Thoracic aorta (tissue), 2 donors: ENCODE data around the gene F12. TPM values are rescaled to one million over a fixed set of nuclear protein-coding genes. Genes with fewer than 3 reads are reported as not detected.

ENCODE experiments used
- ATAC-seq: fragments of 150-250 bp; one replicate; pipeline ENCODE4 v1.8.0; 2017; ENCODE audit warnings: low read depth; ENCODE audit not compliant: insufficient number of reproducible peaks, low FRiP score
- DNase-seq: peaks from one replicate; pipeline ENCODE4 v3.0.0-alpha.2; 2020; ENCODE audit warnings: low spot score
- H3K27ac ChIP-seq, 2 donors: fragments of 200-600 bp; sonication (generic); 1 replicate in 1 of 2; 2 replicates in 1 of 2; pipeline ENCODE4 v1.5.1; 2016; ENCODE audit warnings: mild to moderate bottlenecking in 2 of 2, moderate library complexity in 2 of 2
- H3K27me3 ChIP-seq: fragments of 200-600 bp; sonication (generic); replicated peaks from 2 replicates; pipeline ENCODE4 v1.6.0; 2016; ENCODE audit warnings: mild to moderate bottlenecking; ENCODE audit not compliant: insufficient read depth
- H3K36me3 ChIP-seq: fragments of 200-600 bp; sonication (generic); one replicate; pipeline ENCODE4 v1.5.1; 2016
- H3K4me1 ChIP-seq, 2 donors: fragments of 200-600 bp; sonication (generic); 1 replicate in 1 of 2; 2 replicates in 1 of 2; pipeline versions ENCODE4 v1.5.1 to v1.6.0; 2016; ENCODE audit warnings: low read depth in 2 of 2, mild to moderate bottlenecking in 1 of 2; ENCODE audit not compliant: control insufficient read depth in 1 of 2
- H3K4me3 ChIP-seq: fragments of 200-600 bp; sonication (generic); 2 replicates; pipeline ENCODE4 v1.5.1; 2016; ENCODE audit warnings: mild to moderate bottlenecking
- H3K9me3 ChIP-seq: fragments of 200-600 bp; sonication (generic); 2 replicates; pipeline ENCODE4 v1.5.1; 2016
- total RNA-seq, 2 donors: library from RNA; depleted of rRNA; stranded (reverse); fragments of >200 nt; gene quantifications; one replicate each; pipeline versions ENCODE4 v1.1.0 to v1.2.3, GENCODE V29; 2016
- TF ChIP-seq, protein P1 (sequence below): fragments of 200-600 bp; sonication (generic); IDR thresholded peaks from one replicate; pipeline ENCODE4 v1.5.1; 2019; ENCODE audit warnings: antibody characterized with exemption

F12 gene
- total RNA-seq, 2 donors from 2014 or later: not detected

DNA sequence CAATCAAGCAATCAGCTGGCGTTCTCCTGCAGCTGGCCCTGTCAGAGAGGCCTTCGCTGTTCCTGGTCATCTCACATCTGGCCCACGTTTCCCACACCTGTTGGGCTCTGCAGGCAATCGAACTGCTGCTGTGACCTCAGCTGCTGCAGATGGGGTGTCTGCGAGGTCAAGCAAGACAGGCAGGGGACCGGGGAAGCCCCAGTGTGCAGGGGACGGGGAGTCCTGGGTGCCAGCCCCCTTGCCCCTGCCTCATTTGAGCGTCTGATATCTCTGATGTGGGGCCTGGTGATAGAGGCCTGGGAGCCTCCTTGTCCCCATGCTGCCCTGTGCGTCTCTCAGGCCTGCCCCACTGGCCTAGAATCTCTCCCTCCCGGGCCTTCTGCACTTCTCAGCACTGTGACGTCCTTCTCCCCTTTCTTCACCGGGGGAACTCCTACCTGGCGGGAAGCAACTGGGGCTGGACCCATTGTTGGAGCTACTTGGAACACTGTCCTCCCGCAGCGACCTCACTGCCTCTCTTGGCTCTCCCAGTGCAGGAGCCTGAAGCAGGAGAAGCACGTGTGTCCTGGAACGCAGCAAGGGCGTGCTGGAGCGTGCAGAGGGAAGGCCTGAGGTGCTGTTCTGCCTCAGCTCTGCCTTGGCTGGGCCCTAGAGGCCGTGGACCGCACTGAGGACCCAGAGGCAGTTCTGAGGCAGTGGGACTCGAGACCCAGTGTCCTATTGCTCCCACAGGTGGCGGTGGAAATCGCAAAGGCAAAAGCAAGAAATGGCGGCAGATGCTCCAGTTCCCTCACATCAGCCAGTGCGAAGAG lies 21.0 kb upstream of the F12 start:
- H3K27ac ChIP-seq: no peak overlapping the region

DNA sequence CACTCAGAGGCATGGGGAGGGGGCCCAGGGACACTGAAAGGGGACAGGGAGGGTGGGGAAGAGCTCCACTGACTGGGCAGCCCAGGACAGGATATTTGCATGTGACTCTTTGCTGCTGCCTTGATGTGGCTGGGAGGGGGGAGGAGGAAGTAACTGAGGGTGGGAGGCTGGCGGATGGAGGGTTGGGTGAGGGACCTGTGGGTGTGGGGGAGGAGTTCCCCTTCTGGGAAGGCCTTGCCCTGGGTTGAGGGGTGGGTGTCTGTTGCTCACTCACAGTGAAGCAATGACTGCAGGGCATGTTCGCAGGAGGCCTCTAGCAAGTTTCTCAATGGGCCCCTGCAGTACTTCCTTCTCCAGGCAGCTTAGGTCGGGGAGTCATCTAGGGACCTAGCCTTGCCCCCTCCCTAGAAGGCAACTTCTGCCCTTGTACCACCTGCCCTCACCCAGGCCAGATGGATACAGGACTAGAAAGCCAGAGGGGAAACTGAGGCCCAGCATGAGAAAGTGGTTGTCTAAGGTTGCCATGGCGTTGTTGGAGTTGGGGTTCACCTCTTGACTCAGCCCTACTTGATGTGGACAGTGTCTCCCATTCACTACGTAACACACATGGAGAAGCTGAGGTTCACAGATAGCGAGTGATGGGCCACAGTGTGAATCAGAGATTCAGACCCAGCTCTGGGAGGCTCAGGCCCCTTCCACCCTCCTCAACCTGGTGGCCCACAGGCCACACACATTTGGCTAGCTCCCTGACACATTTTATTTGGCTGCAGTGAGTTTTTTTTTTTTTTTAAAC lies 20.1 kb upstream of the F12 start:
- no peaks in the 10 kb centered on the region for H3K9me3 ChIP-seq
- TF ChIP-seq, protein P1, sequence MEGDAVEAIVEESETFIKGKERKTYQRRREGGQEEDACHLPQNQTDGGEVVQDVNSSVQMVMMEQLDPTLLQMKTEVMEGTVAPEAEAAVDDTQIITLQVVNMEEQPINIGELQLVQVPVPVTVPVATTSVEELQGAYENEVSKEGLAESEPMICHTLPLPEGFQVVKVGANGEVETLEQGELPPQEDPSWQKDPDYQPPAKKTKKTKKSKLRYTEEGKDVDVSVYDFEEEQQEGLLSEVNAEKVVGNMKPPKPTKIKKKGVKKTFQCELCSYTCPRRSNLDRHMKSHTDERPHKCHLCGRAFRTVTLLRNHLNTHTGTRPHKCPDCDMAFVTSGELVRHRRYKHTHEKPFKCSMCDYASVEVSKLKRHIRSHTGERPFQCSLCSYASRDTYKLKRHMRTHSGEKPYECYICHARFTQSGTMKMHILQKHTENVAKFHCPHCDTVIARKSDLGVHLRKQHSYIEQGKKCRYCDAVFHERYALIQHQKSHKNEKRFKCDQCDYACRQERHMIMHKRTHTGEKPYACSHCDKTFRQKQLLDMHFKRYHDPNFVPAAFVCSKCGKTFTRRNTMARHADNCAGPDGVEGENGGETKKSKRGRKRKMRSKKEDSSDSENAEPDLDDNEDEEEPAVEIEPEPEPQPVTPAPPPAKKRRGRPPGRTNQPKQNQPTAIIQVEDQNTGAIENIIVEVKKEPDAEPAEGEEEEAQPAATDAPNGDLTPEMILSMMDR: no peak
- no peak for DNase-seq
- ATAC-seq: no peak
- no peak overlapping the region for H3K4me3 ChIP-seq
- H3K36me3 ChIP-seq: peaks cover 24% of the 10 kb centered on the region
- no peak overlapping the region for H3K27ac ChIP-seq
- peaks cover 15 to 47% of the 10 kb centered on the region in 2 donors for H3K4me1 ChIP-seq
- H3K27me3 ChIP-seq: no peaks in the 10 kb centered on the region

More for the DNA sequence above, 21.0 kb upstream of the F12 start:
- DNase-seq: no peak
- no peak overlapping the region for H3K4me3 ChIP-seq
- no peaks in the 10 kb centered on the region for H3K27me3 ChIP-seq
- TF ChIP-seq, protein P1: no peak
- peaks cover 31% of the 10 kb centered on the region for H3K36me3 ChIP-seq
- H3K9me3 ChIP-seq: no peaks in the 10 kb centered on the region
- peaks cover 13 to 44% of the 10 kb centered on the region in 2 donors for H3K4me1 ChIP-seq
- no peak for ATAC-seq

DNA sequence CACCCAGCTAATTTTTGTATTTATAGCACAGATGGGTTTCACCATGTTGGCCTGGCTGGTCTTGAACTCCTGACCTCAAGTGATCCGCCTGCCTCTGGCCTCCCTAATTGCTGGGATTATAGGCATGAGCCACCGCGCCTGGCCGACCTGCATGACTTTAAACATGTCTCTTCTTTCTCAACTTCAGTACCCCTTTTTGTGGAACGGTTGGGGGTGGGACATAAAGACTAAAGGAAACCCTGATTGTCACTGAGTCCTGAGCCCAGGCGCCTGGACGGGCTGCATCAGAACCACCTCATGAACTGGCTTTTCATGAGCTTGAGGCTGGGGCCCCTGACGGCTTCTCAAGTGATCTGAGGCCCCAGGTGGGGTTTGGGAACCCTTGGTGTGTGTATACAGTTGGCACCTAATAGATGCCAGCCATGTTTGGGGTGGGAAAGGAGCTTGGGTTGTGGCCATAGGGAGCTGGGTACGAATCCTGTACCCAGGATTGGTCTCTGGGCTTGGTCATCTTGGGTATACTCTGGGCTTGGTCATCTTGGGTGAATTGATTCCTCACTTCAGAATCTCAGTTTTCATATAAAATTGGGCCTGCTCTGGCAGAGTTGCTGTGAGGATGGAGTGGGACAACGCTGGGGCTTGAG lies 19.3 kb upstream of the F12 start:
- peaks cover 16% of the 10 kb centered on the region for H3K36me3 ChIP-seq
- no peak for DNase-seq
- H3K4me3 ChIP-seq: no peak overlapping the region
- no peak for ATAC-seq
- no peak overlapping the region for H3K27ac ChIP-seq
- no peaks in the 10 kb centered on the region for H3K9me3 ChIP-seq
- TF ChIP-seq, protein P1: no peak
- H3K27me3 ChIP-seq: no peaks in the 10 kb centered on the region
- H3K4me1 ChIP-seq: peaks cover 15 to 47% of the 10 kb centered on the region in 2 donors

DNA sequence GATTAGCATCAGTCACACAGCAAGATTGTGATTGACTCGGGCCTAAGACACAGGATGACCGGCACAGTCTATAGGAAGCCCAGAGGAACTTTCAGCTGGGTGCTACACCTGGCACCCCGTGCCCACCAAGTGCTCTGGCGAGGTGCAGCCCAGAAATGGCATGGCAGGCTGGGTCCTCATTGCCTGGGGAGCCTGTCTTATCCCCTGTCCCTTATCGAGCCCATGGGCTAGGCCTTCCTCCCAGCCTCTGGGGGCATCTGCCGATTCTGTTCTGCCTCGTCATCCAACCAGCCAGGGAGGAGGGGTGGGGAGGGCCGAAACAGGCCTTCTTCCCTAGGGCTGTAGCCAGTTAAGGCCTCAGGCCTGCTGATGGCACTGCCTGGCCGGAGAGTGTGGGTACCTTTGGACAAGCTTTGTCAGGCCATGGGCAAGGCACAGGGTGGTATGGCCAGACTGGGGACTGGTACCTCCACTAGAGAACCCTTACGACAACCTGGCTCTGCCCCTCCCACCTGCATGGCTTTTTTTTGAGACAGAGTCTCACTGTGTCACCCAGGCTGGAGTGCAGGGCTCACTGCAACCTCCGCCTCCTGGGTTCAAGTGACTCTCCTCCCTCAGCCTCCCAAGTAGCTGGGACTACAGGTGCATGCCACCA lies 18.7 kb upstream of the F12 start:
- peak overlapping the region; percentile 95 for H3K4me3 ChIP-seq
- DNase-seq: no peak
- H3K4me1 ChIP-seq: peaks cover 15 to 47% of the 10 kb centered on the region in 2 donors
- ATAC-seq: no peak
- TF ChIP-seq, protein P1: no peak
- H3K9me3 ChIP-seq: no peaks in the 10 kb centered on the region
- peaks cover 10% of the 10 kb centered on the region for H3K36me3 ChIP-seq
- no peak overlapping the region for H3K27ac ChIP-seq
- no peaks in the 10 kb centered on the region for H3K27me3 ChIP-seq
